ENCODE data around the gene UNC45A.
A peak's percentile ranks its signal among the peaks of the same experiment; 100 is the strongest.

The UNC45A gene

DNA sequence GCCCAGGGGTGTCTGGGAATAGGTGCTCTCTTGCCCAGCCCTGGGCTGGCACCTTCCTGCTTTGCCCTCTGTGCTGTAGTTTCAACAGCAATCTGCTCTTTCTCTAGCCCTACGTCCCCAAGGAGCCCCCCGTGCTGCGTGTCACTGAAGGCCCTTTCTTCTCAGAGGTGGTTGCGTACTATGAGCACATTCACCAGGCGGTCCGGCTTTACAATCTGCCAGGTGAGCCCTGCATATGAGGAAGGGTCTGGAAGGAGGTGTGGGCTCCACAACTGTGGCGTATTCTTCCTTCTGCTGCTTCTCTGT, 22.4 kb upstream of the UNC45A start:
- TF ChIP-seq, protein P1, sequence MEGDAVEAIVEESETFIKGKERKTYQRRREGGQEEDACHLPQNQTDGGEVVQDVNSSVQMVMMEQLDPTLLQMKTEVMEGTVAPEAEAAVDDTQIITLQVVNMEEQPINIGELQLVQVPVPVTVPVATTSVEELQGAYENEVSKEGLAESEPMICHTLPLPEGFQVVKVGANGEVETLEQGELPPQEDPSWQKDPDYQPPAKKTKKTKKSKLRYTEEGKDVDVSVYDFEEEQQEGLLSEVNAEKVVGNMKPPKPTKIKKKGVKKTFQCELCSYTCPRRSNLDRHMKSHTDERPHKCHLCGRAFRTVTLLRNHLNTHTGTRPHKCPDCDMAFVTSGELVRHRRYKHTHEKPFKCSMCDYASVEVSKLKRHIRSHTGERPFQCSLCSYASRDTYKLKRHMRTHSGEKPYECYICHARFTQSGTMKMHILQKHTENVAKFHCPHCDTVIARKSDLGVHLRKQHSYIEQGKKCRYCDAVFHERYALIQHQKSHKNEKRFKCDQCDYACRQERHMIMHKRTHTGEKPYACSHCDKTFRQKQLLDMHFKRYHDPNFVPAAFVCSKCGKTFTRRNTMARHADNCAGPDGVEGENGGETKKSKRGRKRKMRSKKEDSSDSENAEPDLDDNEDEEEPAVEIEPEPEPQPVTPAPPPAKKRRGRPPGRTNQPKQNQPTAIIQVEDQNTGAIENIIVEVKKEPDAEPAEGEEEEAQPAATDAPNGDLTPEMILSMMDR (conservative IDR thresholded peaks at IDR 0.05; ENCODE audit: low read depth, low read length), result no peak
- no peaks in the 10 kb centered on the region for H3K36me3 ChIP-seq (ENCODE audit: insufficient read depth)
- no peak overlapping the region for H3K4me2 ChIP-seq
- no peaks in the 10 kb centered on the region for H3K79me2 ChIP-seq (ENCODE audit: insufficient read depth, low read depth)
- no peaks in the 10 kb centered on the region for H3K27me3 ChIP-seq (ENCODE audit: insufficient read depth, low read depth)
- H3K9ac ChIP-seq, result no peak overlapping the region
- no peak overlapping the region for H3K4me3 ChIP-seq (IDR thresholded peaks at IDR 0.05; ENCODE audit: insufficient read depth, low read depth, low read length)
- H2AFZ ChIP-seq (ENCODE audit: low read depth), result no peak overlapping the region
- peaks cover 33% of the 10 kb centered on the region for H3K4me1 ChIP-seq (ENCODE audit: low read depth, poor library complexity, severe bottlenecking)
- no peak overlapping the region for H3K27ac ChIP-seq
- no peaks in the 10 kb centered on the region for H4K20me1 ChIP-seq (ENCODE audit: insufficient read depth)

DNA sequence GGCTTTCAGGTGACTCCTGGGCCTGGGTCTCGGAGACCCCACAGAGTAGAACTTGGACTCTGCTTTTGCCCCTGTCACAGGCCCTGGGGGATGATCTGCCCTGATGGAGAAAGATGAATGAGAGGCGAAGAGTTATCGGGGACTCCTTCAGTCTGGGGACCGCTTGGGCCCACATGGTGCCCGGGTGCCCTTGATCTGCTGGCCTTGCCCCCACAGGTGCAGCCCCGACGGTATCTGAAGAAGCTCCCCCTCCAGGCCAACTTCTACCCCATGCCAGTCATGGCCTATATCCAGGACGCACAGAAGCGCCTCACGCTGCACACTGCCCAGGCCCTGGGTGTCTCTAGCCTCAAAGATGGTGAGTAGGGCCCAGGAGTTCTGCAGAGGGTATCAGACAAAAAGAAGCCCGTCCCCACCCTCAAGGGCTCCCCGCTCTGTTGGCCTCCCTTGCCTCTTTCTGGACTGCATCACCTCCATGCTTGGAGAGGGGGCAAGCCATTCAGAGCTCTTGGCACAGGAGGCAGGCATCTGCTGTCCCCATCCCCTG, 21.6 kb upstream of the UNC45A start:
- no peaks in the 10 kb centered on the region for H3K36me3 ChIP-seq (ENCODE audit: insufficient read depth)

DNA sequence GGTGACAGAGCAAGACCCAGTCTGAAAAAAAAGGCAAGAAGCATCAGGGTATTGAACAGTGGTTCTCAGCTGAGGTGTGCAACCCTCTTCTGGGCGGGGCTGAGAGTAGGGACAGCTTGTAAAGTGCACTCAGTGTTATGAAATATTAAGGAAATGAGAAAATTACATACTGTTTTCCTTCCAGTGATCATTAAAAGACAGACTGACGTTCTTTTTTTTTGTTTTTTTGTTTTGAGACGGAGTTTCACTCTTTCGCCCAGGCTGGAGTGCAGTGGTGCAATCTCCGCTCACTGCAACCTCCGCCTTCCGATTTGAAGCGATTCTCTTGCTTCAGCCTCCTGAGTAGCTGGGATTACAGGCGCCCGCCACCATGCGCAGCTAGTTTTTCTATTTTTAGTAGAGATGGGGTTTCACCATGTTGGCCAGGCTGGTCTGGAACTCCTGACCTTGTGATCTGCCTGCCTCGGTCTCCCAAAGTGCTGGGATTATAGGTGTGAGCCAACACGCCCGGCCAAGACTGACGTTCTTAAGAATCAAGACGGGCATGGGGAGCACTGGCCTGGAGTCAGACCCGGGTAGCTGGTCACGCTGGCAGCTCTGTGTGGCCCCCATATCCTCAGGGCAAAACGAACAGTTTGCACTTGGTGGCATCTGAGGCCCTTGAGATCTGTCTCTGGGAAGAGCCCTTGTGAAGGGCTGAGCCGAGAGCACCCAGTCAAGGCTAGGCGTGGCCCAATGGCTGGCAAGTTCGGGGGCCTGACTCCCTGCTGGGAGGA, 20.6 kb upstream of the UNC45A start:
- peak overlapping the region; percentile 27; the same call in 1 of the 2 replicates for H3K27ac ChIP-seq
- H3K9ac ChIP-seq, result no peak overlapping the region

More for the DNA sequence above, 21.6 kb upstream of the UNC45A start:
- H3K4me2 ChIP-seq, result no peak overlapping the region; the same call in 1 of the 2 replicates
- no peak overlapping the region for H2AFZ ChIP-seq (ENCODE audit: low read depth)
- H3K4me1 ChIP-seq (ENCODE audit: low read depth, poor library complexity, severe bottlenecking), result peaks cover 33% of the 10 kb centered on the region
- no peaks in the 10 kb centered on the region for H4K20me1 ChIP-seq (ENCODE audit: insufficient read depth)
- TF ChIP-seq, protein P1 (conservative IDR thresholded peaks at IDR 0.05; ENCODE audit: low read depth, low read length), result no peak
- no peaks in the 10 kb centered on the region for H3K27me3 ChIP-seq (ENCODE audit: insufficient read depth, low read depth)
- H3K9ac ChIP-seq, result no peak overlapping the region
- no peaks in the 10 kb centered on the region for H3K79me2 ChIP-seq (ENCODE audit: insufficient read depth, low read depth)
- no peak overlapping the region for H3K27ac ChIP-seq
- no peak overlapping the region for H3K4me3 ChIP-seq (IDR thresholded peaks at IDR 0.05; ENCODE audit: insufficient read depth, low read depth, low read length)

DNA sequence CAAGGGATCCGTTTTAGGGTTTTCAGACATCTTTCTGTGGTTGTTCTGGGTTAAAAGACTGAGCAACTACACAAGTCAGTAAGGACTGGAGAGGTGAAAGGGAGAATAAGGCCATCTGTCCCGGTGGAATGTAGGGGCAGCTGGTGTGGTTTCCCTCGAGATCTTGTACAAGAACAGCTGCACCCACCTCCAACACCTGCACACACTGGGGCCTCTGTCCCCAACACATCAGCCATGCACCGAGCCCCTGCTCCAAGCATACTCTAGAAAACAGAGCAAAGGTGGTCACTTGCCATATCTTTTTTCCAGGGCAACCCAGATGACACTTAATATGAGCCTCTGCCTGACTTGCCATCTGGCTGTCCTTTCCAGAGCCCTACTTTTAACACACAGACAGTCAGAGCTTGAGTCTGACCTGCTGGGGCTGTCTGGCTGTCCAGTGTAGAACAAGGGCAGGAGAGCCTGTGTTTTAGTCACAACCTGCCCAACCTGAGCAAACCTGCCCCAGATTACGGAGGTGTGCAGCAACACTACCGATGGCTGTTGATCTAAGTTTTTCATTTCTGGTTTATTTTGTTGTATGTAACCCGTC, 19.8 kb upstream of the UNC45A start:
- no peaks in the 10 kb centered on the region for H3K27me3 ChIP-seq (ENCODE audit: insufficient read depth, low read depth)
- H3K4me2 ChIP-seq, result peak overlapping the region; percentile 31
- no peak overlapping the region for H2AFZ ChIP-seq (ENCODE audit: low read depth)
- no peak overlapping the region for H3K4me3 ChIP-seq (IDR thresholded peaks at IDR 0.05; ENCODE audit: insufficient read depth, low read depth, low read length)
- no peak overlapping the region for H3K9ac ChIP-seq
- peak overlapping the region; percentile 27; the same call in 1 of the 2 replicates for H3K27ac ChIP-seq
- no peaks in the 10 kb centered on the region for H3K79me2 ChIP-seq (ENCODE audit: insufficient read depth, low read depth)
- H3K4me1 ChIP-seq (ENCODE audit: low read depth, poor library complexity, severe bottlenecking), result peaks cover 33% of the 10 kb centered on the region
- TF ChIP-seq, protein P1 (conservative IDR thresholded peaks at IDR 0.05; ENCODE audit: low read depth, low read length), result no peak
- no peaks in the 10 kb centered on the region for H3K36me3 ChIP-seq (ENCODE audit: insufficient read depth)
- H4K20me1 ChIP-seq (ENCODE audit: insufficient read depth), result no peaks in the 10 kb centered on the region

More for the DNA sequence above, 20.6 kb upstream of the UNC45A start:
- H4K20me1 ChIP-seq (ENCODE audit: insufficient read depth), result no peaks in the 10 kb centered on the region
- H3K36me3 ChIP-seq (ENCODE audit: insufficient read depth), result no peaks in the 10 kb centered on the region
- TF ChIP-seq, protein P1 (conservative IDR thresholded peaks at IDR 0.05; ENCODE audit: low read depth, low read length), result no peak
- no peak overlapping the region for H2AFZ ChIP-seq (ENCODE audit: low read depth)
- peak overlapping the region; percentile 31 for H3K4me2 ChIP-seq
- H3K4me1 ChIP-seq (ENCODE audit: low read depth, poor library complexity, severe bottlenecking), result peaks cover 33% of the 10 kb centered on the region
- H3K27me3 ChIP-seq (ENCODE audit: insufficient read depth, low read depth), result no peaks in the 10 kb centered on the region
- H3K4me3 ChIP-seq (IDR thresholded peaks at IDR 0.05; ENCODE audit: insufficient read depth, low read depth, low read length), result no peak overlapping the region
- no peaks in the 10 kb centered on the region for H3K79me2 ChIP-seq (ENCODE audit: insufficient read depth, low read depth)
